Loucy (cell line): ENCODE data around the gene RPL19.
A peak's percentile ranks its signal among the peaks of the same experiment; 100 is the strongest.

Source experiments
- H2AFZ ChIP-seq: fragments of 200-600 bp; sonication (generic); 2 replicates; pipeline ENCODE4 v1.6.0; 2016; ENCODE audit warnings: antibody characterized with exemption, mild to moderate bottlenecking, low read length, moderate library complexity
- H3F3A ChIP-seq: fragments of 200-600 bp; 2 replicates; pipeline ENCODE4 v1.6.0; 2016; ENCODE audit warnings: antibody characterized with exemption, low read depth, mild to moderate bottlenecking
- H3K27me3 ChIP-seq: fragments of 200-600 bp; sonication (generic); 2 replicates; pipeline ENCODE4 v1.6.1; 2014; ENCODE audit warnings: low read length, mild to moderate bottlenecking; ENCODE audit not compliant: insufficient read depth, poor library complexity, severe bottlenecking
- H3K36me3 ChIP-seq: fragments of 200-600 bp; sonication (generic); 2 replicates; pipeline ENCODE4 v1.6.1; 2016; ENCODE audit warnings: low read length; ENCODE audit not compliant: insufficient read depth
- H3K4me1 ChIP-seq: fragments of 200-600 bp; sonication (generic); 2 replicates; pipeline ENCODE4 v1.5.1; 2014; ENCODE audit warnings: low read length, mild to moderate bottlenecking; ENCODE audit not compliant: insufficient read depth, poor library complexity, severe bottlenecking
- H3K4me2 ChIP-seq: fragments of 200-600 bp; sonication (generic); 2 replicates; pipeline ENCODE4 v1.6.0; 2014; ENCODE audit warnings: antibody characterized with exemption, low read length, low read depth, mild to moderate bottlenecking; ENCODE audit not compliant: poor library complexity, severe bottlenecking
- H3K4me3 ChIP-seq: fragments of 200-600 bp; sonication (generic); 2 replicates; pipeline ENCODE4 v1.5.1; 2014; ENCODE audit warnings: low read length, mild to moderate bottlenecking, mixed read lengths; ENCODE audit not compliant: poor library complexity, severe bottlenecking
- H3K79me2 ChIP-seq: fragments of 200-600 bp; sonication (generic); 2 replicates; pipeline ENCODE4 v1.6.1; 2014; ENCODE audit warnings: low read length; ENCODE audit not compliant: insufficient read depth
- H3K9ac ChIP-seq: fragments of 200-600 bp; sonication (generic); 2 replicates; pipeline ENCODE4 v1.6.0; 2014; ENCODE audit warnings: mild to moderate bottlenecking, low read depth, low read length, moderate library complexity; ENCODE audit not compliant: poor library complexity, severe bottlenecking
- H3K9me2 ChIP-seq: fragments of 200-600 bp; sonication (generic); replicated peaks from 2 replicates; pipeline ENCODE4 v1.6.1; 2016; ENCODE audit warnings: low read depth, low read length, mixed read lengths
- H3K9me3 ChIP-seq: fragments of 200-600 bp; sonication (generic); 2 replicates; pipeline ENCODE4 v1.6.1; 2014; ENCODE audit warnings: mild to moderate bottlenecking, antibody characterized with exemption, low read length, low read depth; ENCODE audit not compliant: insufficient read depth
- H4K20me1 ChIP-seq: fragments of 200-600 bp; sonication (generic); 2 replicates; pipeline ENCODE4 v1.6.0; 2014; ENCODE audit warnings: antibody characterized with exemption, low read length, mild to moderate bottlenecking; ENCODE audit not compliant: insufficient read depth, poor library complexity, severe bottlenecking
- CTCF ChIP-seq: fragments of 200-600 bp; sonication (generic); conservative IDR thresholded peaks from 2 replicates; pipeline ENCODE4 v1.5.1; 2014; ENCODE audit warnings: mild to moderate bottlenecking, antibody characterized with exemption, low read length
- EZH2phosphoT487 ChIP-seq: fragments of 200-600 bp; IDR thresholded peaks from 2 replicates; pipeline ENCODE4 v1.6.1; 2018; ENCODE audit warnings: antibody characterized with exemption, mild to moderate bottlenecking, moderate library complexity, borderline replicate concordance

RPL19 gene

GRCh38 chr17:39169518-39169917, 30.6 kb upstream of the RPL19 start:
- no peaks in the 10 kb centered on the region for H4K20me1 ChIP-seq
- H3K9me3 ChIP-seq, result no peaks in the 10 kb centered on the region

GRCh38 chr17:39170109-39170508, 30.0 kb upstream of the RPL19 start:
- H3K36me3 ChIP-seq, result peaks cover under 1% of the 10 kb centered on the region; the same call in 1 of the 2 replicates
- no peaks in the 10 kb centered on the region for H4K20me1 ChIP-seq
- peak overlapping the region; percentile 59 for H3K9ac ChIP-seq
- H2AFZ ChIP-seq, result no peak overlapping the region
- TF ChIP-seq EZH2phosphoT487, result no peak
- no peak for TF ChIP-seq CTCF
- H3K4me3 ChIP-seq, result no peak overlapping the region
- no peaks in the 10 kb centered on the region for H3K27me3 ChIP-seq
- H3F3A ChIP-seq, result peaks cover 15% of the 10 kb centered on the region
- no peaks in the 10 kb centered on the region for H3K79me2 ChIP-seq
- H3K9me3 ChIP-seq, result no peaks in the 10 kb centered on the region
- H3K4me1 ChIP-seq, result peaks cover 83% of the 10 kb centered on the region
- H3K4me2 ChIP-seq, result peak overlapping the region; percentile 35
- no peaks in the 10 kb centered on the region for H3K9me2 ChIP-seq

More at GRCh38 chr17:39169518-39169917, 30.6 kb upstream of the RPL19 start:
- no peak overlapping the region for H3K4me2 ChIP-seq
- H2AFZ ChIP-seq, result no peak overlapping the region
- H3K4me3 ChIP-seq, result no peak overlapping the region
- no peaks in the 10 kb centered on the region for H3K79me2 ChIP-seq
- H3F3A ChIP-seq, result peaks cover 15% of the 10 kb centered on the region
- H3K27me3 ChIP-seq, result no peaks in the 10 kb centered on the region
- H3K36me3 ChIP-seq, result no peaks in the 10 kb centered on the region
- TF ChIP-seq EZH2phosphoT487 (no peak), CTCF (no peak)
- H3K9ac ChIP-seq, result peak overlapping the region; percentile 59
- H3K4me1 ChIP-seq, result peaks cover 82% of the 10 kb centered on the region
- no peaks in the 10 kb centered on the region for H3K9me2 ChIP-seq

GRCh38 chr17:39170558-39170957, 29.5 kb upstream of the RPL19 start:
- Histone ChIP-seq H3F3A (peaks cover 15% of the 10 kb centered on the region), H3K36me3 (peaks cover 5% of the 10 kb centered on the region; the same call in 1 of the 2 replicates), H3K79me2 (no peaks in the 10 kb centered on the region), H4K20me1 (no peaks in the 10 kb centered on the region), H3K4me1 (peaks cover 87% of the 10 kb centered on the region), H3K9me2 (no peaks in the 10 kb centered on the region), H3K27me3 (no peaks in the 10 kb centered on the region), H3K9ac (peak overlapping the region; percentile 59), H2AFZ (no peak overlapping the region), H3K4me3 (no peak overlapping the region), H3K4me2 (peak overlapping the region; percentile 35), H3K9me3 (no peaks in the 10 kb centered on the region)
- TF ChIP-seq EZH2phosphoT487 (no peak), CTCF (no peak)
